ENCODE data around the gene ANTXR2. TPM values are rescaled to one million over a fixed set of nuclear protein-coding genes. Genes with fewer than 3 reads are reported as not detected.

Gene ANTXR2
- total and polyA plus RNA-seq, 2 of the 8 experiments (the other 6 are each of a cell fraction or from before 2014, with no cell fraction given) = 1.1 to 7.5 TPM

DNA sequence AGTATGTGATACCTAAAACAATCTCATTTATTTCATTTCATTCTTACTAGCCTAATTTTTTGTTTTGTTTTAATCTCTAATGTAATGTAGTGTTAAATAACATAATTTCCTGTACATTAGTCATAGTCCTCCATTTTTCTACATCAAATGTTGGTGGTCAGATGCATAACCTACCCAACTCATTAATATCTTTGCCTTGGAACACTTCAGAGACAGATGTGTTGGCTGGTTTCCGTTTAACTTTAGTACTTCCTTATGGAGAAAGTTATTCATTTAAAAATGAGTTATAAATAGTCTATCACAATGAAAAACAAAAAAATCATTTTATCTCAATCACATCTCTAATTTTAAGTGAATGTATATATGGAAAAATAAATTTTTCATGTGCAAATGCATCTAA lies 190.2 kb downstream of the ANTXR2 start:
- Histone ChIP-seq H2BK15ac (ENCODE audit: low read length) (no peak overlapping the region), H3K23ac (ENCODE audit: insufficient read length) (no peak overlapping the region), H3K27ac (ENCODE audit: low read depth, low read length) (no peak overlapping the region), H3K27me3 (replicated peaks in 1 of 4; ENCODE audit: control insufficient read depth in 3 of 4, extremely low read depth in 1 of 4, insufficient read depth in 3 of 4, low read length in 3 of 4) (peaks cover 0 to 1% (median 0%) of the 10 kb centered on the region in 4 experiments; a peak in 1 of 7 replicates), H3K56ac (replicated peaks; ENCODE audit: insufficient read length, low read depth, low read length) (no peak overlapping the region), H3K9me3 (ENCODE audit: insufficient read depth in 2 of 2, low read depth in 1 of 2, low read length in 1 of 2) (no peaks in the 10 kb centered on the region), H3K4ac (replicated peaks; ENCODE audit: insufficient read length, low read depth, low read length) (no peak overlapping the region), H2BK20ac (ENCODE audit: low read length) (no peak overlapping the region), H3K36me3 (ENCODE audit: control insufficient read depth in 2 of 4, insufficient read depth in 4 of 4, low read length in 3 of 4) (no peaks in the 10 kb centered on the region), H2AK5ac (ENCODE audit: low read depth, low read length) (no peak overlapping the region), H4K5ac (ENCODE audit: insufficient read length, low read depth, low read length) (no peak overlapping the region), H3K14ac (ENCODE audit: insufficient read length) (no peak overlapping the region), H4K91ac (replicated peaks; ENCODE audit: insufficient read length, low read length) (no peak overlapping the region), H3K4me3 (ENCODE audit: extremely low read depth in 1 of 4, insufficient read depth in 2 of 4, low read depth in 3 of 4, low read length in 4 of 4) (no peak overlapping the region), H3K4me1 (replicated peaks in 1 of 4; ENCODE audit: control insufficient read depth in 3 of 4, insufficient read depth in 4 of 4, low read length in 3 of 4) (no peaks in the 10 kb centered on the region), H2BK12ac (ENCODE audit: low read depth, low read length) (no peak overlapping the region), H3K4me2 (ENCODE audit: insufficient read depth in 1 of 2, low read depth in 2 of 2, low read length in 2 of 2) (no peak overlapping the region), H3K79me1 (ENCODE audit: low read depth, low read length) (no peaks in the 10 kb centered on the region), H3K23me2 (ENCODE audit: low read depth, low read length) (no peaks in the 10 kb centered on the region), H4K20me1 (replicated peaks in 1 of 2; ENCODE audit: control insufficient read depth in 1 of 2, insufficient read depth in 2 of 2, low read length in 2 of 2) (no peaks in the 10 kb centered on the region), H2BK5ac (ENCODE audit: low read depth, low read length) (no peak overlapping the region), H4K8ac (ENCODE audit: extremely low read depth, insufficient read depth, low read length) (no peak overlapping the region), H2BK120ac (replicated peaks; ENCODE audit: low read depth, low read length) (no peak overlapping the region), H3K9ac (replicated peaks in 1 of 4; ENCODE audit: extremely low read depth in 1 of 4, low read depth in 3 of 4, low read length in 3 of 4) (no peak overlapping the region), H3K18ac (ENCODE audit: extremely low read depth, low read length) (no peak overlapping the region), H3K79me2 (ENCODE audit: control insufficient read depth in 1 of 2, insufficient read depth in 2 of 2, low read length in 2 of 2) (no peaks in the 10 kb centered on the region), H2AFZ (ENCODE audit: low read length) (no peak overlapping the region)
- ChIA-PET POLR2A (ENCODE audit: partially characterized antibody) (no interaction called here), CTCF (ENCODE audit: partially characterized antibody) (no interaction called here)
- DNase-seq (ENCODE audit: low read depth in 1 of 2, low spot score in 2 of 2) (no peak), FAIRE-seq (no peak)
- whole genome bisulfite sequencing, 2 experiments (ENCODE audit: extremely low coverage in 1 of 2, insufficient coverage in 1 of 2, insufficient read length in 1 of 2, insufficient replicate concordance in 2 of 2, low coverage in 1 of 2, low lambda C conversion rate in 2 of 2, missing lambda C conversion rate in 1 of 2) = 90% methylated on average over 1 of the region's 1 CpG; no CpG with 5 or more reads in 1 of the 2 experiments
- TF ChIP-seq KDM1A (IDR thresholded peaks at IDR 0.05; ENCODE audit: borderline replicate concordance, low read length) (no peak), SIX5 (IDR thresholded peaks at IDR 0.05; ENCODE audit: low read depth, low read length) (no peak), TAF7 (optimal IDR thresholded peaks at IDR 0.05; ENCODE audit: borderline replicate concordance, low read depth, low read length) (no peak), MAFK (IDR thresholded peaks at IDR 0.05; ENCODE audit: low read depth, low read length) (no peak), ASH2L (IDR thresholded peaks at IDR 0.05; ENCODE audit: low read length) (no peak), CBX5 (IDR thresholded peaks at IDR 0.05; ENCODE audit: low read depth, low read length) (no peak), SP4 (IDR thresholded peaks at IDR 0.05; ENCODE audit: low read length) (no peak), CEBPB (IDR thresholded peaks at IDR 0.05; ENCODE audit: low read depth, low read length) (no peak), CREB1 (IDR thresholded peaks at IDR 0.05) (no peak), POU5F1 (IDR thresholded peaks at IDR 0.05; ENCODE audit: low read depth, low read length) (no peak), TEAD4 (IDR thresholded peaks at IDR 0.05; ENCODE audit: low read depth, low read length) (no peak), EP300 (IDR thresholded peaks at IDR 0.05; ENCODE audit: borderline replicate concordance in 1 of 2, low read depth in 2 of 2, low read length in 2 of 2) (no peak)
- TF ChIP-seq, protein P1, sequence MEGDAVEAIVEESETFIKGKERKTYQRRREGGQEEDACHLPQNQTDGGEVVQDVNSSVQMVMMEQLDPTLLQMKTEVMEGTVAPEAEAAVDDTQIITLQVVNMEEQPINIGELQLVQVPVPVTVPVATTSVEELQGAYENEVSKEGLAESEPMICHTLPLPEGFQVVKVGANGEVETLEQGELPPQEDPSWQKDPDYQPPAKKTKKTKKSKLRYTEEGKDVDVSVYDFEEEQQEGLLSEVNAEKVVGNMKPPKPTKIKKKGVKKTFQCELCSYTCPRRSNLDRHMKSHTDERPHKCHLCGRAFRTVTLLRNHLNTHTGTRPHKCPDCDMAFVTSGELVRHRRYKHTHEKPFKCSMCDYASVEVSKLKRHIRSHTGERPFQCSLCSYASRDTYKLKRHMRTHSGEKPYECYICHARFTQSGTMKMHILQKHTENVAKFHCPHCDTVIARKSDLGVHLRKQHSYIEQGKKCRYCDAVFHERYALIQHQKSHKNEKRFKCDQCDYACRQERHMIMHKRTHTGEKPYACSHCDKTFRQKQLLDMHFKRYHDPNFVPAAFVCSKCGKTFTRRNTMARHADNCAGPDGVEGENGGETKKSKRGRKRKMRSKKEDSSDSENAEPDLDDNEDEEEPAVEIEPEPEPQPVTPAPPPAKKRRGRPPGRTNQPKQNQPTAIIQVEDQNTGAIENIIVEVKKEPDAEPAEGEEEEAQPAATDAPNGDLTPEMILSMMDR (IDR thresholded peaks at IDR 0.05; ENCODE audit: control extremely low read depth in 1 of 3, insufficient read depth in 1 of 3, low read depth in 1 of 3, low read length in 3 of 3) = no peak

Data from H1 (cell line).